SK-N-SH treated with all-trans-retinoic acid at 6 μM for 48 hours (cell line): ENCODE results near the gene KIF13A.

ENCODE experiments used
- ATAC-seq: fragments of 200-7000 bp; cut with Tn5 transposase; 3 replicates; pipeline ENCODE4 v1.9.1; 2020; ENCODE audit warnings: mild to moderate bottlenecking, moderate library complexity
- ARNTL ChIP-seq: fragments of 450-650 bp; formaldehyde crosslinking; IDR thresholded peaks from 2 replicates; pipeline ENCODE4 v1.5.0; 2020; ENCODE audit warnings: low read depth, mild to moderate bottlenecking, moderate library complexity, borderline replicate concordance
- BACH2 ChIP-seq: fragments of 250-450 bp; sonication (Bioruptor Pico); IDR thresholded peaks from 2 replicates; pipeline ENCODE4 v1.9.0; 2021; ENCODE audit warnings: mild to moderate bottlenecking, borderline replicate concordance
- CREB5 ChIP-seq: fragments of 250-450 bp; sonication (Bioruptor Pico); IDR thresholded peaks from 2 replicates; pipeline ENCODE4 v1.5.1; 2020; ENCODE audit warnings: low read depth, mild to moderate bottlenecking, moderate library complexity
- CSDC2 ChIP-seq: fragments of 250-450 bp; sonication (Bioruptor Pico); IDR thresholded peaks from 2 replicates; pipeline ENCODE4 v1.5.0; 2020; ENCODE audit warnings: mild to moderate bottlenecking, moderate library complexity
- ESRRG ChIP-seq: fragments of 250-450 bp; sonication (Bioruptor Pico); IDR thresholded peaks from 2 replicates; pipeline ENCODE4 v1.6.1; 2021; ENCODE audit warnings: mild to moderate bottlenecking
- GLIS3 ChIP-seq: fragments of 250-450 bp; sonication (Bioruptor Pico); IDR thresholded peaks from 2 replicates; pipeline ENCODE4 v1.5.0; 2020; ENCODE audit warnings: mild to moderate bottlenecking, moderate library complexity
- ISL1 ChIP-seq: fragments of 250-450 bp; sonication (Bioruptor Pico); IDR thresholded peaks from 2 replicates; pipeline ENCODE4 v2.1.2; 2022; ENCODE audit warnings: mild to moderate bottlenecking, moderate library complexity
- RARB ChIP-seq: fragments of 250-450 bp; sonication (Bioruptor Pico); IDR thresholded peaks from 2 replicates; pipeline ENCODE4 v1.8.0; 2021; ENCODE audit warnings: mild to moderate bottlenecking, moderate library complexity
- TOX ChIP-seq: fragments of 250-450 bp; sonication (Bioruptor Pico); IDR thresholded peaks from 2 replicates; pipeline ENCODE4 v1.8.0; 2021; ENCODE audit warnings: mild to moderate bottlenecking, moderate library complexity, borderline replicate concordance
- ZC3H10 ChIP-seq: fragments of 250-450 bp; sonication (Bioruptor Pico); IDR thresholded peaks from 2 replicates; pipeline ENCODE4 v1.5.1; 2021; ENCODE audit warnings: mild to moderate bottlenecking, moderate library complexity
- ZFP3 ChIP-seq: fragments of 250-450 bp; sonication (Bioruptor Pico); IDR thresholded peaks from 2 replicates; pipeline ENCODE4 v1.5.0; 2020; ENCODE audit warnings: mild to moderate bottlenecking, moderate library complexity
- ZFP30 ChIP-seq: fragments of 450-650 bp; formaldehyde crosslinking; IDR thresholded peaks from 2 replicates; pipeline ENCODE4 v1.5.0; 2022; ENCODE audit warnings: mild to moderate bottlenecking, moderate library complexity
- ZNF8 ChIP-seq: fragments of 450-650 bp; formaldehyde crosslinking; IDR thresholded peaks from 2 replicates; pipeline ENCODE4 v1.5.0; 2020; ENCODE audit warnings: mild to moderate bottlenecking, moderate library complexity
- TF ChIP-seq, protein P1 (sequence below): fragments of 250-450 bp; sonication (Bioruptor Pico); IDR thresholded peaks from 2 replicates; pipeline ENCODE4 v1.8.0; 2020; ENCODE audit warnings: mild to moderate bottlenecking, moderate library complexity, borderline replicate concordance
- TF ChIP-seq, protein P2 (sequence below): fragments of 250-450 bp; sonication (Bioruptor Pico); IDR thresholded peaks from 2 replicates; pipeline ENCODE4 v1.8.0; 2021; ENCODE audit warnings: low read depth, mild to moderate bottlenecking, moderate library complexity, borderline replicate concordance

KIF13A gene

DNA sequence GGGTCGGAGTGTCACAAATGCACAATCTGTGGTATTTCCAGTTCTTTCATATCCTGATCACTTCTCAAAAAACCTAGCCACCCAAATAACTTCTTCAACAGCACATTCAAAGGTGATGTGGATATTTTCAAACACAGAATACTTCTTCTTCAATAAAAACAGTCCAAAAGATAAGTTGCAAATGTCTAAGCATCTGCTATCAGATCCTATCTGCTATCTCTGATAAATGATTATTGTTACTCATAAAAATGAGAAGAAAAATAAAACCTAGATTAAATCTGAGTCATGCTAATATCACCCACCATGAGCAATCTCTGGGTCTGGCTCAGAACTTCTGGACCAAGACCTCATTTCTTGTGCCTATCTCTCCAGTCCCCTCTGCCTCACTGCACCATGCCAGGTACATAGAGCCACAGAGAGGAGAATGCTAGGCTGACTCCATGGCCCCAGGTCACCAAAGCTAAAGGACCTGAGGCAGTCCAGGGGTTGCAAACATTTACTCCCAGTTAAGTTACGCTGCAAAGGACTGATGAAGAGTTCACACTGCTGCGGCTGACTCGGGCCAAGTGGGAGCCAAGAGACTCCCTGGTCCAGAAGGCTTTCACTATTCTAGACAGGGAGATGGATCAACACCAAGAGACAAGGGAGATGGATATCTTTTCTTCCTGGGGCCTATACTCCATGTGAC is 101.4 kb downstream of the KIF13A start:
- no peak for TF ChIP-seq CREB5 (CRISPR knock-in tag)
- TF ChIP-seq ARNTL, result no peak
- no peak; the same call in 2 of the 3 replicates for ATAC-seq

DNA sequence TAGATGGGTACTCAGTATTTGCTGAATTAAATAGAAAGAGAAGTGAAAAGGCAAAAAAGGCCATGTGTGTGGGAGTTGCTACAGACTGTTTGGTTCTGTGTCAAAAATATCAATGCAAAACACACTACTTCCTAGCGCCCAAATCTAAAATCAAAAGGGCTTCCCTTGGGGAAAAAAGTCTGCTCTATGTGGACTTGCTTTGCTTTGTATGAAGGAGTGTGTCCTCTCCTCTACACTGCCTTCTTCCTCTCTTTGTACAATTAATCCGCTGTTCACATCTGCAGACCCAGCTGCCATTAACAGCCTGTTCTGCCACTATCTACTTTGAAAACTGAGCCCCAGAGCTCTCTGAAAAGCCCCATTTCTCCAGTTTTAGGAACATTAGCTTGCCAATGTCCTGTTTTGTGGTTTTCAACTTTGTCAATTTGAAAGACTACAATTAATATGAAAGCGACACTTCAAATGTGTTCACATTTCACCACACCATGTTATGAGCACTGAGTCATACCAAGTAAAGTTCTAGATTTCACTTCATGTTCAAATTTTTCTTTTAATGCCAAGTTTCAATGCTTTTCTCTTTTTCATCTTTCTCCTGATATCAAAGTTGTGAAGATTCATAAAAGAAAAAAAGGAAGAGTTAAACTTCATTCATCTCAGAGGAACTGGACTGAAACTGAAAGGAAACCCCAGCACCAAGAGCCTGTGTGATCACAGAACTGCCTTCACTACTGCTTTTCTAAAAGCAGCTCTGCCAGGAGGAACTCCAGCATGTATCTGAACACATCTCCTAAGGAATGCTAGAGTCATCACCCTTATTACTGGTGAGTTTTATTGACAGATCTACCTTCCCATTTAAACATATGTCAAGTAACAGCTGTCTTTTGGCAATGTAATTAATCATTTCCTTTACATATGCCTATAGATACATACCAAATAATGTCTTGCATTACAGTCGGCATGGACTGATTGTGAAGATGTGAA is 102.6 kb downstream of the KIF13A start:
- TF ChIP-seq ZNF8 (CRISPR knock-in tag) (no peak), GLIS3 (CRISPR knock-in tag) (no peak), BACH2 (no peak), ESRRG (CRISPR knock-in tag) (no peak), RARB (CRISPR knock-in tag) (no peak), ARNTL (no peak), ZC3H10 (CRISPR knock-in tag) (no peak), CSDC2 (CRISPR knock-in tag) (no peak)
- ATAC-seq, result peak; percentile 70

DNA sequence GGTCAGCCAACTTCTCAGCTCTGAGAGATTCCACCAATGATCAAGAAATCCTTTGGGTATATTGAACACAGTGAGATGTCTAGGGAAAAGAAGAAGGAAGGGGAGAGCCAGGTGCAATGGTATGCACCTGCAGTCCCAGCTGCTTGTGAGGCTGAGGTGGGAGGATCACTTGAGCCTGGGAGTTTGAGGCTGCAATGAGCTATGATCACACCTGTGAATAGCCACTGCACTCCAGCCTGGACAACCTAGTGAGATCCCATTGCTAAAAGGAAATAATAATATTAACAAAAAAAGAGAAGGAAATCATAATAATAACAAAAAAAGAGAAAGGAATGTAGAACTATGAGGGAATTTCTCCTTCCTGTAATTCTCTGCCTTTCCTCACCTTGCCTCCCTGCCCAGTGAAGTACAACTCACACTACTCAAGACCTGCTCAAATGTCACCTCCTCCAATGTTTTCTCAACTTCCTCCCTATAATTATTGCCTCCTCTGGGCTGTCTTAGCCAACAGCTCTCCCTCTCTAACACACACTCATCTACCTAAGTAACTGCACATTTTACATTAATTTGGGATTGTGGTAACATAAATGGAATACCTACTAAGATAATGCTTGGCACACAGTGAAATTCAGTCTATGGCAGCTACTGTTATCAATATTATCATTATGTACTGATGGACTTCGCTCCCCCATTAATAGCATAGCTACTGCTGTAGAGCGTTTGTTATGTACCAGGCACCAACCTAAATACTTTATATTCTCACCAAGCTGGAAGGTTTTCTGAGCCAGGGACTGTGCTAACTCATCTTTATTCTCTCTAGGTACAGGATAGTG is 103.6 kb downstream of the KIF13A start:
- no peak for ATAC-seq

More for the DNA sequence above, 103.6 kb downstream of the KIF13A start:
- TF ChIP-seq ARNTL (no peak), CREB5 (CRISPR knock-in tag) (no peak), ISL1 (CRISPR knock-in tag) (no peak), ZFP3 (CRISPR knock-in tag) (no peak), ZFP30 (CRISPR knock-in tag) (no peak), CSDC2 (CRISPR knock-in tag) (no peak), BACH2 (no peak), RARB (CRISPR knock-in tag) (no peak), TOX (CRISPR knock-in tag) (no peak), ZC3H10 (CRISPR knock-in tag) (no peak), ZNF8 (CRISPR knock-in tag) (no peak)
- TF ChIP-seq, protein P1, sequence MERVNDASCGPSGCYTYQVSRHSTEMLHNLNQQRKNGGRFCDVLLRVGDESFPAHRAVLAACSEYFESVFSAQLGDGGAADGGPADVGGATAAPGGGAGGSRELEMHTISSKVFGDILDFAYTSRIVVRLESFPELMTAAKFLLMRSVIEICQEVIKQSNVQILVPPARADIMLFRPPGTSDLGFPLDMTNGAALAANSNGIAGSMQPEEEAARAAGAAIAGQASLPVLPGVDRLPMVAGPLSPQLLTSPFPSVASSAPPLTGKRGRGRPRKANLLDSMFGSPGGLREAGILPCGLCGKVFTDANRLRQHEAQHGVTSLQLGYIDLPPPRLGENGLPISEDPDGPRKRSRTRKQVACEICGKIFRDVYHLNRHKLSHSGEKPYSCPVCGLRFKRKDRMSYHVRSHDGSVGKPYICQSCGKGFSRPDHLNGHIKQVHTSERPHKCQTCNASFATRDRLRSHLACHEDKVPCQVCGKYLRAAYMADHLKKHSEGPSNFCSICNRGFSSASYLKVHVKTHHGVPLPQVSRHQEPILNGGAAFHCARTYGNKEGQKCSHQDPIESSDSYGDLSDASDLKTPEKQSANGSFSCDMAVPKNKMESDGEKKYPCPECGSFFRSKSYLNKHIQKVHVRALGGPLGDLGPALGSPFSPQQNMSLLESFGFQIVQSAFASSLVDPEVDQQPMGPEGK (CRISPR knock-in tag), result no peak
- TF ChIP-seq, protein P2, sequence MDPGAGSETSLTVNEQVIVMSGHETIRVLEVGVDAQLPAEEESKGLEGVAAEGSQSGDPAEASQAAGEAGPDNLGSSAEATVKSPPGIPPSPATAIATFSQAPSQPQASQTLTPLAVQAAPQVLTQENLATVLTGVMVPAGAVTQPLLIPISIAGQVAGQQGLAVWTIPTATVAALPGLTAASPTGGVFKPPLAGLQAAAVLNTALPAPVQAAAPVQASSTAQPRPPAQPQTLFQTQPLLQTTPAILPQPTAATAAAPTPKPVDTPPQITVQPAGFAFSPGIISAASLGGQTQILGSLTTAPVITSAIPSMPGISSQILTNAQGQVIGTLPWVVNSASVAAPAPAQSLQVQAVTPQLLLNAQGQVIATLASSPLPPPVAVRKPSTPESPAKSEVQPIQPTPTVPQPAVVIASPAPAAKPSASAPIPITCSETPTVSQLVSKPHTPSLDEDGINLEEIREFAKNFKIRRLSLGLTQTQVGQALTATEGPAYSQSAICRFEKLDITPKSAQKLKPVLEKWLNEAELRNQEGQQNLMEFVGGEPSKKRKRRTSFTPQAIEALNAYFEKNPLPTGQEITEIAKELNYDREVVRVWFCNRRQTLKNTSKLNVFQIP (CRISPR knock-in tag), result no peak
